Activated T-cell treated with anti-CD3 and anti-CD28 coated beads for 4 hours (primary cell): ENCODE results near the gene CAMTA1.

Experiments used
- DNase-seq: peaks from one replicate; pipeline ENCODE4 v3.0.0-alpha.2; 2020

CAMTA1 gene

GRCh38 chr1:7476402-7476801, 691.1 kb downstream of the CAMTA1 start:
- DNase-seq, result no peak

- no peak for DNase-seq
These were observed 691.8 kb downstream of the CAMTA1 start for GRCh38 chr1:7476861-7477547.

DNA sequence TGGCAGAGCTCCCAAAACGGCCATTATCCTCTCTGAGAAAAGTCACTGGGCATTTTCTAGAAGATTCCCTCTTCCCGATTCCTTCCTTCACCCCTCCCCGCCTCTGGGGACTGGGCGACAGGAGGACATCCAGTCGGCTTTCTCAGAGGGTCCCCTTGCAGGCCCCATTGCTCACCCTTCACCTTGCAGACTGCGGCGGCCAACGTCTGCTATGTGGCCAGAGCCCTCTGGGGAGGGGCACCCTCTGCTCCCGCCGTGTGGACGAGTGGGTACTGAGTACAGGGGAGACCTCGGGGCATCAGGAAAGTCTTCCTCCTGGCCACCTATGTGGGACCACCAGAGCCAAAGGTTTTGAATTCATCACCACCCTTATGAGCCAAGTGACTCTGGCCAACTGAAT, 692.3 kb downstream of the CAMTA1 start:
- DNase-seq, result no peak

- DNase-seq, result no peak
These were observed 693.0 kb downstream of the CAMTA1 start for GRCh38 chr1:7478142-7478790.

DNA sequence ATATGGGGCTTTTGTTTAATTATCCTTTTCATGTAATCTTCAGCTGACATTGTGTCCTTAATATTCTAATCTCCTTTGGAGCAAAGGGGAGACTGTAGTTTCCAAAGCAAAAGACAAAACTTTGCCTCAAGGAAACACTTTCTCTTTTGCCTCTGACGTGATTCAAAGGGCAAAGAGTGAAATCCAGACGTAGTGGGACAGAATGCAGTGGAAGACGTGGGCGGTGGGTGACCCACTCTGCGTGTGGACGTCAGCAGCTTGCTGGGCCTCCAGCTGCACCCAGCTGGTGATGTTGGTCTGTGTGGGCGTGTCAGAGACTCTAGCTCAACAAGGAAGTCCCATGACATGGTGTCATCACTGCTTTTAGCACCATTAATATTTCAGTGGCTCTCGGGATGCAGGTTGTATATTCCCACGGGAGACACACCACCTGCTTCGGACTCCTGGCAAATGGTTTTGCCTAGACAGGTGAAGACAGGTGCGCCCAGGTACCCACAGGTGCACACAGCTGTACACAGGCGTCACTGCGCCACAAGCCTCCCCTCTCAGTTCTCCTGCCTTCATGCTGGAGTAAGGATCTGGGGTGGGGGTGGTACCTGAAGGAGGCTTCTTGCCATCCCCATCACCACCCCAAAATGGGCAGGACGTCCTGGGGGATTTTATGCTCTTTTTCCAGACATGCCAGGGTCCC, 693.7 kb downstream of the CAMTA1 start:
- DNase-seq, result no peak

GRCh38 chr1:7479571-7479970, 694.3 kb downstream of the CAMTA1 start:
- no peak for DNase-seq

GRCh38 chr1:7481194-7481593, 695.9 kb downstream of the CAMTA1 start:
- no peak for DNase-seq

DNA sequence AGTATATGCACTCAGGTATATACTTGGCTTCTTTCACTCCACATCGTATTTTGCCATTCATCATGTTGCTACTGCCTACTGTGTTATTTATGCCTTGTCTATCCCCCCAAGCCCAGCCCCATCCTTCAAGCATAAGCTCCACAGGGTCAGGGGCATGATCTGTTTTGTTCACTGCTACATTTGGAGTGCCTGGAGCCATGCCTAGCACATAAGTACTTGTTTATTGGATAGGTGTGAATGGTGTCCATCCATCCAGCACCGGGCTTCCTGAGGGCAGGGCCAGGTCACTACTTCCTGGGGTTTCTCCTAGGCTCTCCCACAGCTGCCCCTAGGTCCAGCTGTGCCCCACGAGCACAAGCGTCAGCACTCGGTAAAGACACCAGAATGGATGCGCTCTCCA, 696.8 kb downstream of the CAMTA1 start:
- no peak for DNase-seq

DNA sequence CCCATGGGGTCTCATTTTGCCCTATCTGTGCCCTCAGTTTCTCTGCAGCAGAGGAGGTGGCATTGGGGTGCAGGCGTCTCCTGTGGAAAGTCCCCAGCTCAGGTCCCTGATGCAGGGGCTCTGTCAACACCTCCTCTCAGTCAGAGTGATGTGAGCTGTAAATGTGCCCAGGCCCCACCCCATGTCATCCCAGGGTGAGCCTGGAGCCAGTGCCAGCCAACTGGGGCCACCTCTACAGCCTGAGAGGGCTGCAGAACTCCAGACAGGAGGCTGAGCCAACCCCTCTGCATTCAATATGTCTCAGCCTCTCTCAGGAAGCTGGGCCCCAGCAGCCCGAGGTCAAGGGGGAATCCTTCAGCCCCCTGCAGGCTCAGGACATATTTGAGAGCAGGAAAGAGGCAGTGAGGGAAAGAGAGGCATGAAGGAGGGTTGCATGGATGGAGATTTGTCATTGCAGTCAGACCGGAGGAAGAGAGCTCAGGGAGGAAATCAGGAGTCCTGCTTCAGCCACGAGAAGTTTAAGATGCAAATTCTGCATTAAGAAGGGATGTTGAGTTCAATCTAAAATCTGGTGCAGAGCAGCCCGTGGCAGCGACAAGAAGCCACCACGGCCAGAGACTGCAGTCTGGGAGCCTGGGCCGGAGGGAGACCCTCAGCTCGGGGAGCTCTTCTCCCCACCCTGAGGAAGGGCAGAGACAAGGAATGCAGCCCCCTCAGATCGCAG, 697.7 kb downstream of the CAMTA1 start:
- no peak for DNase-seq

GRCh38 chr1:7483634-7484383, 698.6 kb downstream of the CAMTA1 start:
- no peak for DNase-seq

DNA sequence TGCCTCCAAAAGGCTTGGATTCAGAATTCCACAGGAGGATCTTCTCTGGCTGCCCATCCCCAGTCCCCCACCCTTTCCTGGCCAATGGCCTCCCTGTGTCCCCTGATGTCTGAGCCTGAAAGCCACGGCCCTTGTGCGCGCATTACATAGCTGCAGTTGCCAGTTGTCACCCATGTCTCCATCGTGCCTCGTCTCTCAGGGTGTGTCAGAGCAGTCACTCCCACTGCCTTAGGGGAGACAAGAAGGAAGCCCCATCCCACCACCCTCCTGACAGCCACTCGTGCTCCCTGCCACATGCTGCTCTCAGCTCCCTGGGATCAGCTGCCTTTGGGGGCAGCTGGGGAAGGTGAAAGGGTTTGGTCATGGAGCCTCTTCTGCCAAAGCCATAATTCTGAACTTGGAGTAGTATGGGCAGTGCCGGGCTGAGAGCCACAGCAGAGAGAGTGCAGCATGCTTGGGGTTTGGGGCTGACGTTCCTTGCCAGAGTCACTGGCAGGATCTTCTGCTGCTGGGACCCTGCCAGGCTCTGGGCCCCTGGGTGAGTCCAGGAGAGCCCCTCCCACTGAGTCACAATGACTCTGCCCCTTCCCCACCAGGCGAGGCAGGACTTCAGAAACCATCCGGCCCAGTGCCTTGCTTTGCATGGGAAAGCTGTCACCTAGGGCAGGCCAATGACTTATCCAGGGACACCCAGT, 700.0 kb downstream of the CAMTA1 start:
- DNase-seq, result no peak

GRCh38 chr1:7485826-7486225, 700.6 kb downstream of the CAMTA1 start:
- DNase-seq, result no peak

GRCh38 chr1:7487766-7488474, 702.7 kb downstream of the CAMTA1 start:
- no peak for DNase-seq

GRCh38 chr1:7488475-7488842, 703.2 kb downstream of the CAMTA1 start:
- no peak for DNase-seq

DNA sequence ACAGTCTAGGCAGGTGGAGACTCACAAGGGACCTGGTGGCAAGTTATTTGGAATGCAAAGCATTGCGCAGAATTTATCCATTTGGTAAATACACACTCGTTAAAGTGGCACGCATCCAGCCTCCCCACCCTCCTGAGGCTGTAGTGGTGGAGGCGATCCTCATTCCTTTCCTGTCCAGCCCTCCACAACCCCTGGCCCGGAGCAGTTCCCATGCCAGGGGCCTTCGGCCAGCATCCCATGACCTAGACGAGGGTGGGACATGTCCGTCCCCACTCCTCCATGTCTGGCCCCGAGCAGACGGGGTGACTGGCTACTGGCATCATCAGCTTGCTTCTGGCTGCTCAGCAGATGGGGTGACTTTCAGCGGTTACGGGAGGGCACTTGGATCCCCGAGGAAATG, 704.3 kb downstream of the CAMTA1 start:
- no peak for DNase-seq

GRCh38 chr1:7490576-7490975, 705.3 kb downstream of the CAMTA1 start:
- no peak for DNase-seq

GRCh38 chr1:7491109-7491817, 706.0 kb downstream of the CAMTA1 start:
- DNase-seq, result no peak

DNA sequence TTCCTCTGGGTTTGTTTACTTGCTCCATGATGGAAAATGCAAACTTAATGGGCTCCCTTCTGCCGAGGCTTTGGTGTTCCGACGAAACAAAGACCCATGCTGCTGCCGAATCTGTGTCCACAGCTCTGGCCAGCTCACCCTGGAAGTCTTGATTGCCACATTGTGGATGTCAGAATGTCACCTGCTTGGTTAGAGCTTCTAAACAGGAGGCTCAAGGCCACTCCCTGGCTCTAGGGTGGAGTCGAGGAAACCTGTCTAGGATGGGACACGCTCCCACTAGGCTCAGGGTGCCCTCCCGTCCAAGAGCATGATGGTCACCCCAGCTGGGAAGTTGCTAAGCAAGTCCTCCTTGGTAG, 706.5 kb downstream of the CAMTA1 start:
- DNase-seq, result no peak

- no peak for DNase-seq
These were observed 708.6 kb downstream of the CAMTA1 start for GRCh38 chr1:7493711-7494454.

GRCh38 chr1:7495962-7496361, 710.7 kb downstream of the CAMTA1 start:
- no peak for DNase-seq
